ENCODE measurements around the gene CHID1.

- TF ChIP-seq, protein P1, sequence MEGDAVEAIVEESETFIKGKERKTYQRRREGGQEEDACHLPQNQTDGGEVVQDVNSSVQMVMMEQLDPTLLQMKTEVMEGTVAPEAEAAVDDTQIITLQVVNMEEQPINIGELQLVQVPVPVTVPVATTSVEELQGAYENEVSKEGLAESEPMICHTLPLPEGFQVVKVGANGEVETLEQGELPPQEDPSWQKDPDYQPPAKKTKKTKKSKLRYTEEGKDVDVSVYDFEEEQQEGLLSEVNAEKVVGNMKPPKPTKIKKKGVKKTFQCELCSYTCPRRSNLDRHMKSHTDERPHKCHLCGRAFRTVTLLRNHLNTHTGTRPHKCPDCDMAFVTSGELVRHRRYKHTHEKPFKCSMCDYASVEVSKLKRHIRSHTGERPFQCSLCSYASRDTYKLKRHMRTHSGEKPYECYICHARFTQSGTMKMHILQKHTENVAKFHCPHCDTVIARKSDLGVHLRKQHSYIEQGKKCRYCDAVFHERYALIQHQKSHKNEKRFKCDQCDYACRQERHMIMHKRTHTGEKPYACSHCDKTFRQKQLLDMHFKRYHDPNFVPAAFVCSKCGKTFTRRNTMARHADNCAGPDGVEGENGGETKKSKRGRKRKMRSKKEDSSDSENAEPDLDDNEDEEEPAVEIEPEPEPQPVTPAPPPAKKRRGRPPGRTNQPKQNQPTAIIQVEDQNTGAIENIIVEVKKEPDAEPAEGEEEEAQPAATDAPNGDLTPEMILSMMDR (IDR thresholded peaks at IDR 0.05) = no peak
- no peak for TF ChIP-seq EZH2 (IDR thresholded peaks at IDR 0.05; ENCODE audit: borderline replicate concordance, insufficient read depth, low read depth, low read length, poor library complexity, severe bottlenecking)
Measured at GRCh38 chr11:928786-929185, 18.2 kb upstream of the CHID1 start.
